GM19328 (cell line): ENCODE measurements around the gene GPR146.
"Not testable (repeated sequence)": the region's sequence is repeated elsewhere in the genome, so short reads cannot be mapped to it uniquely, and the experiment has no call there.

ENCODE experiments used
- ATAC-seq: cut with Tn5 transposase; IDR thresholded peaks from one replicate; pipeline ENCODE4 v1.9.1; 2021; ENCODE audit warnings: mild to moderate bottlenecking, moderate library complexity; ENCODE audit not compliant: unreplicated experiment

GPR146 gene

GRCh38 chr7:1074018-1074417 is 29.7 kb downstream of the GPR146 start:
- ATAC-seq = not testable (repeated sequence)

GRCh38 chr7:1074593-1075431 is 30.5 kb downstream of the GPR146 start:
- ATAC-seq = no peak

- ATAC-seq = no peak
Measured at GRCh38 chr7:1076184-1077072, 32.1 kb downstream of the GPR146 start.

GRCh38 chr7:1078519-1078918 is 34.2 kb downstream of the GPR146 start:
- ATAC-seq = no peak

GRCh38 chr7:1078985-1079384 is 34.6 kb downstream of the GPR146 start:
- ATAC-seq = no peak

- no peak for ATAC-seq
Measured at GRCh38 chr7:1079546-1079945, 35.2 kb downstream of the GPR146 start.

- ATAC-seq = no peak
Measured at GRCh38 chr7:1080252-1080920, 36.0 kb downstream of the GPR146 start.

- no peak for ATAC-seq
Measured at GRCh38 chr7:1080921-1081255, 36.5 kb downstream of the GPR146 start.

GRCh38 chr7:1081336-1081735 is 37.0 kb downstream of the GPR146 start:
- ATAC-seq = no peak

GRCh38 chr7:1081931-1082401 is 37.6 kb downstream of the GPR146 start:
- ATAC-seq = no peak

GRCh38 chr7:1083729-1084657 is 39.6 kb downstream of the GPR146 start:
- ATAC-seq = no peak

GRCh38 chr7:1085266-1085665 is 40.9 kb downstream of the GPR146 start:
- no peak for ATAC-seq

- ATAC-seq = no peak
Measured at GRCh38 chr7:1085910-1086421, 41.6 kb downstream of the GPR146 start.

- peak; percentile 64 for ATAC-seq
Measured at GRCh38 chr7:1086588-1087464, 42.5 kb downstream of the GPR146 start.

- ATAC-seq = no peak
Measured at GRCh38 chr7:1087465-1087814, 43.1 kb downstream of the GPR146 start.

GRCh38 chr7:1087952-1088920 is 43.9 kb downstream of the GPR146 start, which contains the start of gene GPER1:
Gene GPER1, plus strand, starts transcription at chr7:1088113. Its CDS starts 3,616 bp downstream, at chr7:1091729.
- ATAC-seq = no peak

GRCh38 chr7:1090236-1090635 is 45.9 kb downstream of the GPR146 start:
- ATAC-seq = no peak
